GM18499 (cell line): ENCODE data around the gene TLK1.

Experiments used
- ATAC-seq: cut with Tn5 transposase; IDR thresholded peaks from one replicate; pipeline ENCODE4 v1.9.1; 2021; ENCODE audit warnings: moderate number of reproducible peaks; ENCODE audit not compliant: insufficient read depth, unreplicated experiment

The TLK1 gene

DNA sequence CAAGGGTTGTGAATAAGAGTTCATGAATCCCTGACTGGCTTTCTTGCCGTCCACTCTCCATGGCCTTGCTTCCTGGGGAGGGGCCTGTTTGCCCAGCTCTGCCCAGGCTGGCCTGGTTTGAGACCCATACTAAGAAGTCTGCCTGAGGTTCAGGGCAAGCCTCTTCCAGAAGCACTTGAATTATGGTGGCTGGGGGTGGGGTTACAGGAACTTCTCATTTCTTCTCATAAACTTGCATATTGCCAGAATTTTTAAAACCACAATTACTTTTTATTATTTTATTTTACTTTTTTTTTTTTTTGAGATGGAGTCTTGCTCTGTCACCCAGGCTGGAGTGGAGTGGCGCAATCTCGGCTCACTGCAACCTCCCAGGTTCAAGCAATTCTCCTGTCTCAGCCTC lies 189.6 kb downstream of the TLK1 start:
- no peak for ATAC-seq

DNA sequence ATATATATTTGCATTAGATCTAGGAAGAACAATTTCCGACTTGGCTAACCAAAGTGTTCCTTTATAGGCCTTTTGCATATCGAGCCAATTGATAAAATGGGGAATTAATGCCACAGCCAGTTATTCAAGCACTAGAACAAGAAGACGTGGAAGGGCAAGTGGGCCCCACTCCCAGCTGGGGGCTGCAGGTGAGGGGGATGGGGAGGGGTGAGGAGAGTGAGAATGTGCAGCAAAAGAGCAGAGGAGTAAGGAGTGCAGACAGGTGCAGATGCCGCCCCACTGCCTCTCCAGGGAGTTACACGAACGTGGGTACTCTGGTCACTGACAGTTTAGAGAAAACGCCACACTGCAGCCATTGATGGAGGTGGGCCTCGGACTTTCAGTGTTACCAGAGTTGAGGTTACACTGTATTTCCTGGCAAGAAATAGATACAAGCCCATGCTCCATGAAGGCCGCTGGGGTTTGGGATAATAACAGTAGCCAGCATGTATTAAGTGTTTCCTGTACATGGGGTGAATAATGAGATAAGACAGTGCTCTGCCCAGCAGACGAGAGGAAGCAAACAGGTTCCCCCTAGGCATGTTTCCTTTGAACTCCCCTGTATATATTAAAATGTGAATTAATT lies 190.7 kb downstream of the TLK1 start:
- ATAC-seq = no peak

DNA sequence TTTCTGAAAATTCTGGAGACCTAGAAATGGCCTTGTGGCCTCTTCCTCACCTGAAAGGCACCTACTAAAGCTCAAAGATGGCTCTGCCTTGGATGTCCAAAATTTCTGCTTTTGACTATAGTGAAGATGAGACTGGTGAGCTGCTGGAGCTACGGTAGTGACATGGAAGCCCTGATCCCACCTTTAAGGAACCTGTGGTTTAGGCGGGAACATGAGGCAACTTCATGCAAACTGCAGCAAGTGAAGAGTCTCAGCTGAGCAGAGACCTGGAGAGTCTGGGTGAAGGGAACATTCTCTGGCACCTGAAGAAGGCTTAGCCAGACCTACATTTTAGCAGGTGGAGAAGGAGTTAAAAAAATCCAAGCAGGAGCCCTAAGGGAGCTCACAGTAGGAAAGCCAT lies 191.7 kb downstream of the TLK1 start:
- ATAC-seq = no peak

DNA sequence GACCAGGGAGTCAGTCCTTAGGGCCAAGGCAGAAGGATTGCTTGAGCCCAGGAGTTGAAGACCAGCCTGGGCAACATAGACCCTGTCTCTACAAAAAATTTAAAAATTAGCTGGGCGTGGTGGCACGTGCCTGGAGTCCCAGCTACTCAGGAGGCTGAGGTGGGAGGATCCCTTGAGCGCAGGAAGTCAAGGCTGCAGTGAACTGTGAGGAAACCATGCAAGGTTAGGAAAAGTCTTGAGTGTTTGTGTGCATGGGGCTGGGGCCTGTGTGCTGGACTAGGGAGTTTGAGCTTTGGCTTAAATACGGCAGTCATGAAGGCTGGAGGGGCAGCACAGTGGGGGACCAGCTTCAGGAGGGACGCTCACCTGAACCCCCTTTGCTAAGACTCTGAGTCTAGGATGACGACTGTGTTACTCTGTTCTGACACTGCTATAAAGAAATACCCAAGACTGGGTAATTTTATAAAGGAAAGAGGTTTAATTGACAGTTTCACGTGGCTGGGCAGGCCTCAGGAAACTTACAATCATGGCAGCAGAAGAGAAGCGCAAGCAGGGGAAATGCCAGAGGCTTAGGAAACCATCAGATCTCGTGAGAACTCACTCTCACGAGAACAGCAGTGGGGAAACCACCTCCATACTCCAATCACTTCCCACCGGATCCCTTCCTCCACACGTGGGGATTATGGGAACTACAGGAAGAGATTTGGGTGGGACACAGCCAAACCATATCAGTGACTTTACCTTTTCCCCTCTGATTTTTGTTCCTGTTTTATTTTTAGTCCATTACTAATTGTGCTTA lies 192.3 kb downstream of the TLK1 start:
- no peak for ATAC-seq

DNA sequence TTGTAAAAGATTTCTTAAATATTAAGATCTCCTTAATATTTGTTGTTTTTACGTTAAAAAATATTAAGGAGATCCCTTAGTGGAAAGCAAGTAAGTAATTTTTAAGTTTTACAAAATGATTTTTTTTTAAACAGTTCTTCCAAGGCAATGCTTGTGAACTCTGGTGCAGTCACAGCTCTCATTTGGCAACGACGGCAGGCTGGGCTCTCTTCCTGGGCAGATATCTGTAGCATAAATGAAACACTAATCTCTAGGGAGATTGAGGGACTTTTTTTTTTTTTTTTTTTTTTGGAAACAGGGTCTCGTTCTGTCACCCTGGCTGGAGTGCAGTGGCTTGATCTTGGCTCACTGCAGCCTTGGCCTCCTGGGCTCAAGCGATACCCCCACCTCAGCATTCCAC lies 193.1 kb downstream of the TLK1 start:
- no peak for ATAC-seq

DNA sequence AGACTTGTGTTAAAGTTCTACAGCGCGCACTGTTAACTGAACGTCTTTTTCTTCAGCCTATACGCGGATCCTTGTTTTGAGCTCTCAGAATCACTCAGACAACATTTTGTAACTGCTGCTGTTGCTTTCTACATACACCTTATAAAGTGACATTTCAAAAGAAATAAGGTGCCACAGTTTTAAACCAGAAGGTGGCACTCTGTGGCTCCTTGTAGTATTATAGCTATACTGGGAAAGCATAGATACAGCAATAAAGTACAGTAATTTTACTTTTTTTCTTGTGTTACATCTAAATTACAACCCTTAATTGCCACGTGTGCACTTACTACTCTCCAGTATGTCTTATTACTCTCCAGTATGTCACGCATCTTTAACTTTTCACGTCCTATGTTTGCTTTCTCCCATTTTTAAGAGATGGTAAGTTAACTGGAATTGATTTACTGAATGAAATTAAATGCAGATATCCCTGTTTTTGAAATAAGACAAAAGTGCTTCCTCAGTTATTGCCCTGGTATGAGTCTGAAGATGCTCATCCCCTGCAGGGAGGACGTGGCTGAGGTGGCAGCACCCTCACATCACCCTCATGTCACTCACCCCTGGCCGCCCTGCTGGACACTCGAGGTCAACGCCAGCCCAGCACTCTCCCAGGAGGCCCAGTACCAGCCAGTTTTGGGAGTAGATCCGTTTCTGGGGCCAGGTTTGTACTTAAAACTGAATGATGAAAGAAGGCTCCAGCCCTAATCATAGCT lies 193.9 kb downstream of the TLK1 start:
- ATAC-seq = no peak

DNA sequence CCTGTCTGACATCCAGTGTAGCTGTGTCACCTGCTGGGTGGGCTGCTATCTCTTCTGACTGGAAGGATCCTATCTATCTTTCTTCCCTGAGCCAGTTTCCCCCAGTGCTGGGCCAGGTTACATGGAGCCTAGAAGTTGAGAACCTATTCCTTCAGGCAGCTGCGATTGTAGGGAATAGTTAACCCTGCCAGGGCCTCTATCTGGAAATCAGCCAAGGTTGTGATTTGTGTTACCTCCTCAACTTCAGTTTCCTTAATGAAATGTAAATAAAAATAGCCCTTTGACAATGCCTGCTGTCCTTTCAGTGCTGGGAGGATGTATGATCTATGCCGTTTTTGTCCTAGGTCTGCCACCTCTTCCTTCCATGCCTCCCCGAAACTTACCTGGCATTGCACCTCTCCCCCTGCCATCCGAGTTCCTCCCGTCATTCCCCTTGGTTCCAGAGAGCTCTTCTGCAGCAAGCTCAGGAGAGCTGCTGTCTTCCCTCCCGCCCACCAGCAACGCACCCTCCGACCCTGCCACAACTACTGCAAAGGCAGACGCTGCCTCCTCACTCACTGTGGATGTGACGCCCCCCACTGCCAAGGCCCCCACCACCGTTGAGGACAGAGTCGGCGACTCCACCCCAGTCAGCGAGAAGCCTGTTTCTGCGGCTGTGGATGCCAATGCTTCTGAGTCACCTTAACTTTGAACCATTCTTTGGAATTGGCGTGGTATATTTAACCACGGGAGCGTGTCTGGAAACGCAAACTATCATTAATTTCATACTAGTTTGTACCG lies 195.1 kb downstream of the TLK1 start:
- ATAC-seq = no peak

DNA sequence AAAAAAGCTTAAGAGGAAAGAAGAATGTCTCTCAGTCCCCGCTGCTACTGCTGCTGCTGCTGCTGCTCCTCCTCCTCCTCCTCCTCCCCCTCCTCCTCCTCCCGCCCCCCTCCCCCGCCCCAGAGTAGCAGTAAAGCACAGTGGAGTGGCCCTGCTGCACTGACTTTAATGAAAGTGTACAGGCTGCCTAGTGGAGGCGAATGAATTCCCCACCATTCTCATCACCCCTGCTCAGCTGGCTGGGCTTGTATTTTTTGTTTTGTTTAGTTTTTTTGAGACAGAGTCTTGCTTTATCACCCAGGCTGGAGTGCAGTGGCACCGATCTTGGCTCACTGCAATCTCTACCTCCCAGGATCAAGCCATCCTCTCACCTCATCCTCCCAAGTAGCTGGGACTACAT lies 197.3 kb downstream of the TLK1 start:
- ATAC-seq = no peak

DNA sequence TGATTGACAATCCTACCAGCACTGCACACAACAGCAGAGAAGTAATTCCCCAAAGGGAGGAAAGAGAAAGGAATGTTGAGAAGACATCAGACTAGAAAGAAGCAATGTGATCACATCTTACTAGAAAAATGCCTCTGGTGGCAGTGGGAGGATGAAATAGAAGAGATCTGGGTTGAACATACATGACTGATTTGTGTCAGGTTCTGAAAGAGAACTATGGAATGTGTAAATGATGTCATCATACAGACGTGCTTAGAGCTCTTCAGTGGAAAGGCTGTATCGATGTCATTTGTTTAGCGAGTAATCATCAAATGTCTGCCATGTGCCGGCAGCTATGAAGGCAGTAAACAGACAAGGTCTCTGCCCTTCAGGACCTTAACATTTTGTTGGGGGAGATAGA lies 206.8 kb downstream of the TLK1 start:
- no peak for ATAC-seq

DNA sequence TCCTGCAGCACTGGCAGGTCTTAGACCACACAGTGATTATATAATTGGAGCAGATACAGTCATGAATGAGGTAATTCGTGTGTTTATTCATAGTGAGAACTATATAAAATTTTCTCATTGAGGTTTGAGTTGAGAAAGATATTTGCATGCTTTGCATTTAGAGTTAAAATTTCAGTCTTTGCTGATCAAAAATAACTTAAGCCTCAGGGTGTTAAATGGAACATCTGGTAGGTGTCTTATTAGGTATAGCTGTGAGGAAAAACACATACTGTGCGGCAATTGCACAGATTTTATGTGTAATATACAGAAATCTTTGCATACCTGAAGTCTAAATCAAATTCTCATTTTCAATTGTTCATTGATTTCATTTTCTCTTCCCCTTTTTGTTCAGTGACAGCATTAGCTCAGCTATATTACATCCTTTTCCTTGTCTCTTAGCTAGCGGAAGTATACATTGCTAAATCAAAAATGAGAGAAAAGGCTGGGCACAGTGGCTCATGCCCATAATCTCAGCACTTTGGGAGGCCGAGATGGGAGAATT lies 210.4 kb downstream of the TLK1 start:
- peak; percentile 88 for ATAC-seq

DNA sequence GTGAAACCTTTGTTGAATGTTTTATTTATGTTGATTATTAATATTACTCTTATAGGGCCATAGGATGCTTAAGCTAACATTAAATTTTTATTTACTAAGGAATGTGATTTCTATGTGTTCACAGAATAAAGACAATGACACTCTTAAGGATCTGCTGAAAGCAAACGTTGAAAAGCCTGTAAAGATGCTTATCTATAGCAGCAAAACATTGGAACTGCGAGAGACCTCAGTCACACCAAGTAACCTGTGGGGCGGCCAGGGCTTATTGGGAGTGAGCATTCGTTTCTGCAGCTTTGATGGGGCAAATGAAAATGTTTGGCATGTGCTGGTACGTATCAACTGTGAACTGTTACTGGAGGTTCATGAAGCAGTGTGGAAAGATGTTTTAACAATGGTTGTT lies 211.3 kb downstream of the TLK1 start:
- no peak for ATAC-seq

DNA sequence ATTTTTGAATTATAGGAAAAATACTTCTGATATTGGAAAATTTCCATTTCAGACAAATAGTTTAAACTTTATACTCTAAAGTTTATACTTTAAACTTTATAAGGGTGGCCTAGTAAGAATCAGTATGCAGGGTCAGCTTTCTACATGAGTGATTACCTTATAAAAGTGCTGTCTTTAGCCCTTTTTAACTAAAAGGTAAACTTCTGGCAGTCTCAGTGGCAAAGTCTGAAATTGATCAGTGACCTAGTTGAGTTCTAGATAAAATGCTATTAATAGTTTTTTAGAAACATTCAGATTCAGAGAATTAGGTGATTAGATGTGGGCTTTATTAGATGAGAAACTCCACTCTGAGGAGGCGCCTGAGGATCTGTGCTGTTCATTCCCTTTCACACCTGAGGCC lies 216.1 kb downstream of the TLK1 start:
- no peak for ATAC-seq

DNA sequence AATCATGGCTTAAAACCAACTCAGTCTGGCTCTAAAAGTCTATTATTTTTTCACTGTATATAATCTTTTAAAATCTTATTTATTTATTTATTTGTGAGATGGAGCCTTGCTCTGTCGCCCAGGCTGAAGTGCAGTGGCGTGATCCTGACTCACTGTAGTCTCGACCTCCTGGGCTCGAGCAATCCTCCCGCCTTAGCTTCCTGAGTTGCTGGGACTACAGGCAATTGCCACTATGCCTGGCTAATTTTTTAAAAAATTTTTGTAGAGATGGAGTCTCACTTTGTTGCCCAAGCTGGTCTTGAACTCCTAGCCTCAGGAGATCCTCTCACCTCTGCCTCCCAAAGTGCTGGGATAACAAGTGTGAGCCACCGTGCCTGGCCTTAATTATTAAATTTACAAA lies 217.1 kb downstream of the TLK1 start:
- ATAC-seq = no peak

DNA sequence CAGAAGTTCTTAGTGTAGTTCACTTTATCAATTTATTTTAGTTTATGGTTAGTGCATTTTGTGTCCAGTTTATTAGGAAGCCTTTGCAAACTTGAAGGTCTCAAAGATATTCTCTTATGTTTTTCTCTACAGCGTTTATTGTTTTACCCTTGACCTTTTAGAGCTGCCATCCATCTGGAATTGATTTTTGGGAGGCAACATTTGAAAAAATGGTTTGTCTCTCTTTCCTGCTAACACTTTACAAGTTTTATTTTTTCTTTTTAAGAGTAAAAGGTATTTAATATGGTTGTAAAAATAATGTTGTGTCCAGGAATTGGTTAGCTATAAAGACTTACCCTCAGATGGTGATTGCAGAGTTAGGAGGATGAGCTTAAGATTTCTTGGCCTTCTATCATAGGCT lies 217.7 kb downstream of the TLK1 start:
- ATAC-seq = no peak

DNA sequence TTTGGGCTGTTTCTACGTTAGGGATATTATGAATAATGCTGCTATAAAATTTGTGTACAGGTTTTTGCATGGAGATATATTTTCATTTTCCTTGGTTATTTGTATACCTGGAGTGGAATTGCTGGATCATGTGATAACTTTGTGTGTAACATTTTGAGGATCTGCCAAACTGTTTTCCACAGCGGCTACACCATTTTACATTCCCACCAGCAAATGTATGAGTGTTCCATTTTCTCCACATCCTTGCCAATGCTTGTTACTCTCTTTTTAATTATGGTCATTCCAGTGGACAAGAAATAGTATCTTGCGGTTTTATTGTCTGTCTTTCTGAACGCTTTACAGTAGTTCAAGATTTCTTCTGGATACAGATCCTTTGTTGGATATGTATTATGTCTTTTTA lies 218.1 kb downstream of the TLK1 start:
- no peak for ATAC-seq
